RWPE2 (cell line): ENCODE results near the gene CYSLTR1.

Experiments
- ATAC-seq: fragments of 200-7000 bp; cut with Tn5 transposase; 3 replicates; pipeline ENCODE4 v1.9.1; 2021; ENCODE audit warnings: low read depth
- DNase-seq: peaks from one replicate; pipeline ENCODE4 v3.0.0-alpha.2; 2020; ENCODE audit warnings: low spot score
- H3K27ac ChIP-seq: fragments of 450-650 bp; 2 replicates; pipeline ENCODE4 v1.5.1; 2017; ENCODE audit warnings: mild to moderate bottlenecking; ENCODE audit not compliant: poor library complexity, severe bottlenecking
- H3K27me3 ChIP-seq: fragments of 250-450 bp; sonication (Bioruptor Pico); 2 replicates; pipeline ENCODE4 v1.5.1; 2021; ENCODE audit warnings: mild to moderate bottlenecking, moderate library complexity; ENCODE audit not compliant: insufficient read depth, poor library complexity, severe bottlenecking
- H3K36me3 ChIP-seq: fragments of 250-450 bp; sonication (Bioruptor Pico); 2 replicates; pipeline ENCODE4 v1.5.1; 2020; ENCODE audit warnings: low read depth, mild to moderate bottlenecking, moderate library complexity
- H3K4me1 ChIP-seq: fragments of 250-450 bp; sonication (Bioruptor Pico); 2 replicates; pipeline ENCODE4 v1.5.1; 2021; ENCODE audit warnings: mild to moderate bottlenecking, moderate library complexity; ENCODE audit not compliant: insufficient read depth, poor library complexity, severe bottlenecking
- H3K4me3 ChIP-seq: fragments of 250-450 bp; sonication (Bioruptor Pico); 2 replicates; pipeline ENCODE4 v1.5.1; 2021; ENCODE audit warnings: mild to moderate bottlenecking, moderate library complexity; ENCODE audit not compliant: severe bottlenecking
- H3K9me3 ChIP-seq: fragments of 250-450 bp; sonication (Bioruptor Pico); 2 replicates; pipeline ENCODE4 v1.5.1; 2021; ENCODE audit warnings: mild to moderate bottlenecking, moderate library complexity; ENCODE audit not compliant: severe bottlenecking
- CTCF ChIP-seq: fragments of 450-650 bp; IDR thresholded peaks from one replicate; pipeline ENCODE4 v1.5.1; 2017; ENCODE audit warnings: mild to moderate bottlenecking, moderate library complexity; ENCODE audit not compliant: poor library complexity, severe bottlenecking

Gene CYSLTR1

DNA sequence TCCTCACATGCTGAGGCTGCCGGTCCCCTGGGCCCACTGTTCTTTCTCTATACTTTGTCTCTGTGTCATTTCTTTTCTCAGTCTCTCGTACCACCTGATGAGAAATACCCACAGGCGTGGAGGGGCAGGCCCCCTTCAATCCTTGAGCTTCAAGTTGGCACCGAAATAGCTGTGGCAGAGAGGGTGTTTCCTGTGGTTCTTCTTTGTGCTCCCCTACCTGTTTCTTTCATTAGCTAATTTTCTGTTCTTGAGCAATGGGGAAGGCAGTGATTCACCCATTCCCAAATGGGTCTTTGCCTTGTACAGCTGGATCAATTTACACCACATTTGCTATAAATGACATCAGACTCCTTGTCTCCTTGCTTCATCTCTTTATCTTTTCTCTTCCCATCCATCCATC, 2.1 kb upstream of the CYSLTR1 start:
- Histone ChIP-seq H3K4me3 (no peak overlapping the region), H3K27ac (no peak overlapping the region), H3K4me1 (no peaks in the 10 kb centered on the region), H3K9me3 (no peaks in the 10 kb centered on the region), H3K36me3 (no peaks in the 10 kb centered on the region), H3K27me3 (no peaks in the 10 kb centered on the region)
- ATAC-seq (no peak), DNase-seq (no peak)
- no peak for TF ChIP-seq CTCF

GRCh38 chrX:78326401-78326800, 1.0 kb downstream of the CYSLTR1 start:
- Histone ChIP-seq H3K4me1 (no peaks in the 10 kb centered on the region), H3K27ac (no peak overlapping the region), H3K9me3 (no peaks in the 10 kb centered on the region), H3K36me3 (no peaks in the 10 kb centered on the region), H3K4me3 (no peak overlapping the region), H3K27me3 (no peaks in the 10 kb centered on the region)
- TF ChIP-seq CTCF, result no peak
- no peak for DNase-seq
- ATAC-seq, result no peak

GRCh38 chrX:78322863-78323262, 4.5 kb downstream of the CYSLTR1 start:
- no peak for TF ChIP-seq CTCF
- H3K9me3 ChIP-seq, result no peaks in the 10 kb centered on the region
- H3K4me1 ChIP-seq, result no peaks in the 10 kb centered on the region
- H3K36me3 ChIP-seq, result no peaks in the 10 kb centered on the region
- H3K27ac ChIP-seq, result no peak overlapping the region
- no peak overlapping the region for H3K4me3 ChIP-seq
- ATAC-seq (no peak), DNase-seq (no peak)
- no peaks in the 10 kb centered on the region for H3K27me3 ChIP-seq

DNA sequence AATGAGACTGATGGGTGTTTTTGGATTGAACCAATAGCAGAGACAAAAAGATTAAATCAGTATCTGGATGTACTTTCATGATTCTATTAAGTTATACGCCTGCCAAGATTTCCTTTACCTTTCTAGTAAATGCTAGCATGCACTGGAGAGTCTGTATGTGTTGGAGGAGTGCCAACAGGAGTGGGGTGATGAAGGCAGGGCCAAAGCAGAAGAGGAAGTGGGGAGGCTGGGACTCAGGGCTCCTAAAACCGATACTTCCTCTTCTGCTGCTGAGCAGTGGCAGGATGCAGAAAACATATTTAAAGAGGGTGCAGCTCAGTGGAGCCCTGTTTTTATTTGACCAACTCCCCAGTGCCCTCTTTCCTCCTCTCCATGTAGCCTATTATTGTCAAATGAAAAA, 5.6 kb downstream of the CYSLTR1 start:
- no peak overlapping the region for H3K27ac ChIP-seq
- no peaks in the 10 kb centered on the region for H3K36me3 ChIP-seq
- no peak for TF ChIP-seq CTCF
- H3K27me3 ChIP-seq, result no peaks in the 10 kb centered on the region
- DNase-seq, result no peak
- no peaks in the 10 kb centered on the region for H3K9me3 ChIP-seq
- H3K4me3 ChIP-seq, result no peak overlapping the region
- H3K4me1 ChIP-seq, result no peaks in the 10 kb centered on the region
- ATAC-seq, result no peak

DNA sequence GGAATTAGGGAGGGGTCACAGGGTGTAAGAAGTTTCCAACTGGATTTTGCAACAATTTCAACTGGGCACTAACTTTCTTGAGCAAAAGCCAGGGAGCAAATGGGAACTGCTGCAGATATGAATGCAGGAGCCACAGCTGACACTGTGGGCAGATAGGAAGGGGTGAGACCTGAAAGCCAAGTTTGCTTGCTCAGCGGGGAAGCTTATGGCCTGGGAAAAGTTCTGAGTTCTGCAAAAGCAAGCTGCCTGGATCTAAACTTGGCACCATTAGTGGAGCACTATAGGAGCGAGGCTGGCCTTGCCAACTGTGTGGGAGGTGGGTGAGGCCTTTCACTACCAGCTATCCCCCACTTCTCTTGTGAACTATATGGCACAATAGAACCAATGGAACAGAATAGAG, 11.1 kb downstream of the CYSLTR1 start:
- no peak overlapping the region for H3K4me3 ChIP-seq
- no peaks in the 10 kb centered on the region for H3K36me3 ChIP-seq
- DNase-seq (no peak), ATAC-seq (no peak)
- no peak overlapping the region for H3K27ac ChIP-seq
- H3K4me1 ChIP-seq, result no peaks in the 10 kb centered on the region
- no peaks in the 10 kb centered on the region for H3K27me3 ChIP-seq
- no peak for TF ChIP-seq CTCF
- H3K9me3 ChIP-seq, result no peaks in the 10 kb centered on the region
